SW480 (cell line): ENCODE measurements around the gene AKAP13.

Experiments used
- DNase-seq: peaks from one replicate; pipeline ENCODE4 v3.0.0-alpha.2; 2016; ENCODE audit warnings: low spot score

Gene AKAP13

GRCh38 chr15:85389306-85389650 lies 8.9 kb downstream of the AKAP13 start:
- no peak for DNase-seq

GRCh38 chr15:85389772-85390171 lies 9.4 kb downstream of the AKAP13 start:
- DNase-seq: no peak

GRCh38 chr15:85393210-85393609 lies 12.8 kb downstream of the AKAP13 start:
- no peak for DNase-seq

- DNase-seq: peak; percentile 46
These were observed 14.3 kb downstream of the AKAP13 start for GRCh38 chr15:85394554-85395333.

- DNase-seq: no peak
These were observed 16.2 kb downstream of the AKAP13 start for GRCh38 chr15:85396554-85396953.

GRCh38 chr15:85397151-85397550 lies 16.7 kb downstream of the AKAP13 start:
- DNase-seq: no peak

- DNase-seq: no peak
These were observed 17.5 kb downstream of the AKAP13 start for GRCh38 chr15:85397926-85398325.

- no peak for DNase-seq
These were observed 18.4 kb downstream of the AKAP13 start for GRCh38 chr15:85398822-85399221.

GRCh38 chr15:85399627-85400026 lies 19.2 kb downstream of the AKAP13 start:
- no peak for DNase-seq

- no peak for DNase-seq
These were observed 20.2 kb downstream of the AKAP13 start for GRCh38 chr15:85400606-85401005.

GRCh38 chr15:85401108-85401774 lies 20.8 kb downstream of the AKAP13 start:
- no peak for DNase-seq

- DNase-seq: no peak
These were observed 21.9 kb downstream of the AKAP13 start for GRCh38 chr15:85402195-85402881.

GRCh38 chr15:85403745-85404144 lies 23.3 kb downstream of the AKAP13 start:
- DNase-seq: no peak

GRCh38 chr15:85404176-85404917 lies 23.9 kb downstream of the AKAP13 start:
- no peak for DNase-seq

- DNase-seq: no peak
These were observed 24.8 kb downstream of the AKAP13 start for GRCh38 chr15:85404918-85405866.

- DNase-seq: no peak
These were observed 26.5 kb downstream of the AKAP13 start for GRCh38 chr15:85406916-85407315.

- DNase-seq: peak; percentile 66
These were observed 27.2 kb downstream of the AKAP13 start for GRCh38 chr15:85407421-85408269.

- no peak for DNase-seq
These were observed 27.9 kb downstream of the AKAP13 start for GRCh38 chr15:85408270-85408746.

- no peak for DNase-seq
These were observed 31.7 kb downstream of the AKAP13 start for GRCh38 chr15:85412066-85412465.
